Body of pancreas (tissue), 4 donors: ENCODE data around the gene COL8A1. TPM values are rescaled to one million over a fixed set of nuclear protein-coding genes. Genes with fewer than 3 reads are reported as not detected.
"Not testable (repeated sequence)": the region's sequence is repeated elsewhere in the genome, so short reads cannot be mapped to it uniquely, and the experiment has no call there.

Experiments used
- ATAC-seq: fragments of 150-250 bp; one replicate; pipeline ENCODE4 v1.9.1; 2016
- DNase-seq, 4 donors: peaks; one replicate each; pipeline ENCODE4 v3.0.0-alpha.2; 2019
- H3K27ac ChIP-seq, 4 donors: fragments of 200-600 bp; sonication (generic); 1 replicate in 3 of 4; 2 replicates in 1 of 4; pipeline versions ENCODE4 v1.5.1 to v1.6.1; 2016 to 2019; ENCODE audit warnings: mild to moderate bottlenecking in 1 of 4, mixed read lengths in 1 of 4, moderate library complexity in 1 of 4
- H3K27me3 ChIP-seq, 2 donors: fragments of 200-600 bp; sonication (generic); one replicate each; pipeline ENCODE4 v1.6.0; 2016; ENCODE audit warnings: mild to moderate bottlenecking in 1 of 2
- H3K36me3 ChIP-seq, 2 donors: fragments of 200-600 bp; sonication (generic); replicated peaks in 1 of 2; 2 replicates each; pipeline ENCODE4 v1.5.1; 2016; ENCODE audit warnings: low read depth in 2 of 2; ENCODE audit not compliant: insufficient read depth in 1 of 2
- H3K4me1 ChIP-seq: fragments of 200-600 bp; sonication (generic); one replicate; pipeline ENCODE4 v1.6.0; 2016
- H3K4me3 ChIP-seq, 2 donors: fragments of 200-600 bp; sonication (generic); 1 replicate in 1 of 2; 2 replicates in 1 of 2; pipeline ENCODE4 v1.5.1; 2016 to 2019
- H3K9me3 ChIP-seq, 3 donors: fragments of 200-600 bp; sonication (generic); 1 replicate in 2 of 3; 2 replicates in 1 of 3; pipeline ENCODE4 v1.5.1; 2016
- CTCF ChIP-seq, 7 experiments: fragments of 450-650 bp in 4 of 7; fragments of 200-600 bp in 3 of 7; sonication (generic) in 3 of 7; IDR thresholded peaks; one replicate each; pipeline ENCODE4 v1.5.1; 2016 to 2019; ENCODE audit warnings: antibody characterized with exemption in 7 of 7
- POLR2A ChIP-seq, 3 donors: fragments of 450-650 bp; IDR thresholded peaks; one replicate each; pipeline ENCODE4 v1.6.1; 2016; ENCODE audit warnings: antibody characterized with exemption in 3 of 3, mild to moderate bottlenecking in 2 of 3
- WGBS, 2 donors: methylation state at CpG; one replicate each; pipeline ENCODE4 v1.1.5; 2017; 5-methylcytosine and 5-hydroxymethylcytosine counted together
- intact Hi-C: fragments of 100-400 bp; cut with DNase I; formaldehyde crosslinking; loops from one replicate; pipeline ENCODE4 v1.15.1; 2023
- total RNA-seq, 2 donors: library from RNA; depleted of rRNA; stranded (reverse); fragments of >200 nt; gene quantifications; one replicate each; pipeline ENCODE4 v1.1.0, GENCODE V29; 2016

The COL8A1 gene
- total RNA-seq, 2 donors from 2014 or later = 0.99 to 5.4 TPM

- no peaks in the 10 kb centered on the region for H3K36me3 ChIP-seq
- no peak overlapping the region for H3K4me3 ChIP-seq
- H3K27me3 ChIP-seq = no peaks in the 10 kb centered on the region
- no peaks in the 10 kb centered on the region for H3K4me1 ChIP-seq
- intact Hi-C loops = no loop called here
- DNase-seq = no peak
- 40 to 44% methylated on average over 1 of the region's 1 CpG for WGBS, 2 donors
- no peak for ATAC-seq
- H3K27ac ChIP-seq = no peak overlapping the region
- no peaks in the 10 kb centered on the region for H3K9me3 ChIP-seq
- TF ChIP-seq CTCF (IDR thresholded peaks at IDR 0.05) = no peak
- TF ChIP-seq POLR2A (IDR thresholded peaks at IDR 0.05) = no peak
Measured at GRCh38 chr3:99731499-99731898, 93.1 kb downstream of the COL8A1 start.

GRCh38 chr3:99740371-99740770, 102.0 kb downstream of the COL8A1 start:
- H3K9me3 ChIP-seq, H3K4me1 ChIP-seq, H3K36me3 ChIP-seq, H3K27me3 ChIP-seq, intact Hi-C loops, ATAC-seq, DNase-seq, H3K4me3 ChIP-seq, H3K27ac ChIP-seq: not testable (repeated sequence)
- WGBS, 2 donors = 59 to 66% methylated on average over 2 of the region's 2 CpGs

- Histone ChIP-seq H3K4me3 (no peak overlapping the region), H3K27ac (no peak overlapping the region), H3K36me3 (no peaks in the 10 kb centered on the region), H3K4me1 (no peaks in the 10 kb centered on the region), H3K27me3 (no peaks in the 10 kb centered on the region), H3K9me3 (no peaks in the 10 kb centered on the region)
- TF ChIP-seq POLR2A (IDR thresholded peaks at IDR 0.05) (no peak), CTCF (IDR thresholded peaks at IDR 0.05) (no peak)
- DNase-seq (no peak), ATAC-seq (no peak)
- WGBS, 2 donors = 56 to 78% methylated on average over 2 of the region's 2 CpGs
- intact Hi-C loops = no loop called here
Measured at GRCh38 chr3:99741588-99741987, 103.2 kb downstream of the COL8A1 start.

- DNase-seq = no peak
- no peak for TF ChIP-seq POLR2A (IDR thresholded peaks at IDR 0.05)
- no peak for TF ChIP-seq CTCF (IDR thresholded peaks at IDR 0.05)
- no peaks in the 10 kb centered on the region for H3K9me3 ChIP-seq
Measured at GRCh38 chr3:99747915-99748314, 109.5 kb downstream of the COL8A1 start.

GRCh38 chr3:99751649-99752048, 113.3 kb downstream of the COL8A1 start:
- 68 to 73% methylated on average over 4 of the region's 4 CpGs for WGBS, 2 donors
- DNase-seq = no peak
- intact Hi-C loops = no loop called here
- H3K27ac ChIP-seq = no peak overlapping the region
- no peak overlapping the region for H3K4me3 ChIP-seq
- no peaks in the 10 kb centered on the region for H3K27me3 ChIP-seq
- TF ChIP-seq CTCF (IDR thresholded peaks at IDR 0.05) (no peak), POLR2A (IDR thresholded peaks at IDR 0.05) (no peak)
- ATAC-seq = no peak
- no peaks in the 10 kb centered on the region for H3K9me3 ChIP-seq
- H3K36me3 ChIP-seq = no peaks in the 10 kb centered on the region
- no peaks in the 10 kb centered on the region for H3K4me1 ChIP-seq

More at GRCh38 chr3:99747915-99748314, 109.5 kb downstream of the COL8A1 start:
- ATAC-seq = no peak
- H3K36me3 ChIP-seq = no peaks in the 10 kb centered on the region
- 44 to 50% methylated on average over 3 of the region's 3 CpGs for WGBS, 2 donors
- intact Hi-C loops = no loop called here
- H3K27me3 ChIP-seq = no peaks in the 10 kb centered on the region
- H3K4me3 ChIP-seq = no peak overlapping the region
- no peak overlapping the region for H3K27ac ChIP-seq
- H3K4me1 ChIP-seq = no peaks in the 10 kb centered on the region
